Neural cell (in vitro differentiated cells): Measurements from ENCODE around the gene CHCHD5. TPM values are rescaled to one million over a fixed set of nuclear protein-coding genes. Genes with fewer than 3 reads are reported as not detected.

ENCODE experiments used
- H2AFZ ChIP-seq: fragments of 200-600, 300-800 bp; sonication (generic), shearing (Covaris generic); 2 replicates; pipeline ENCODE4 v1.6.0; 2014; ENCODE audit warnings: low read depth, mild to moderate bottlenecking, antibody characterized with exemption, low read length, moderate library complexity
- H3F3A ChIP-seq: fragments of 200-600 bp; shearing (Covaris generic); 2 replicates; pipeline ENCODE4 v1.6.1; 2016; ENCODE audit warnings: mild to moderate bottlenecking, moderate library complexity, mixed read lengths, antibody characterized with exemption, low read length; ENCODE audit not compliant: insufficient read depth, poor library complexity, severe bottlenecking
- H3K27ac ChIP-seq: fragments of 200-600, 300-800 bp; sonication (generic), shearing (Covaris generic); 2 replicates; pipeline ENCODE4 v1.5.1; 2014; ENCODE audit warnings: mild to moderate bottlenecking, low read length, moderate library complexity
- H3K27me3 ChIP-seq: fragments of 300-800, 200-600 bp; sonication (generic), shearing (Covaris generic); 2 replicates; pipeline ENCODE4 v1.6.0; 2014; ENCODE audit warnings: mild to moderate bottlenecking, low read depth, low read length, moderate library complexity; ENCODE audit not compliant: insufficient read depth
- H3K36me3 ChIP-seq: fragments of 300-800, 200-600 bp; sonication (generic), shearing (Covaris generic); 2 replicates; pipeline ENCODE4 v1.5.1; 2014; ENCODE audit warnings: mild to moderate bottlenecking, antibody characterized with exemption, low read length, moderate library complexity; ENCODE audit not compliant: insufficient read depth
- H3K4me2 ChIP-seq: fragments of 300-800, 200-600 bp; sonication (generic), shearing (Covaris generic); 2 replicates; pipeline ENCODE4 v1.6.0; 2014; ENCODE audit warnings: mild to moderate bottlenecking, low read length
- H3K4me3 ChIP-seq: fragments of 300-800, 200-600 bp; sonication (generic), shearing (Covaris generic); 2 replicates; pipeline ENCODE4 v1.5.1; 2014; ENCODE audit warnings: mild to moderate bottlenecking, low read length, moderate library complexity
- H3K79me2 ChIP-seq: fragments of 200-600 bp; shearing (Covaris generic); replicated peaks from 2 replicates; pipeline ENCODE4 v1.6.0; 2014; ENCODE audit warnings: mild to moderate bottlenecking, low read length, moderate library complexity; ENCODE audit not compliant: insufficient read depth
- H3K9ac ChIP-seq: fragments of 300-800, 200-600 bp; sonication (generic), shearing (Covaris generic); 2 replicates; pipeline ENCODE4 v1.6.1; 2016; ENCODE audit warnings: mild to moderate bottlenecking, low read length, mixed read lengths
- H3K9me2 ChIP-seq: fragments of 200-600 bp; shearing (Covaris generic); 2 replicates; pipeline ENCODE4 v1.6.1; 2016; ENCODE audit warnings: mild to moderate bottlenecking, low read length, mixed read lengths; ENCODE audit not compliant: insufficient read depth
- H3K9me3 ChIP-seq: fragments of 200-600, 300-800 bp; sonication (generic), shearing (Covaris generic); 2 replicates; pipeline ENCODE4 v1.6.1; 2016; ENCODE audit warnings: mild to moderate bottlenecking, mixed run types, low read length, moderate library complexity, mixed read lengths
- H4K20me1 ChIP-seq: fragments of 200-600 bp; shearing (Covaris generic); 2 replicates; pipeline ENCODE4 v1.6.1; 2016; ENCODE audit warnings: mild to moderate bottlenecking, mixed run types; ENCODE audit not compliant: insufficient read depth
- EP300 ChIP-seq: fragments of 450-650 bp; conservative IDR thresholded peaks from 2 replicates; pipeline ENCODE4 v1.6.1; 2014; ENCODE audit warnings: antibody characterized with exemption, mild to moderate bottlenecking, moderate library complexity; ENCODE audit not compliant: poor library complexity, severe bottlenecking
- EZH2 ChIP-seq: fragments of 200-600, 300-800 bp; shearing (Covaris generic), sonication (generic); IDR thresholded peaks from 2 replicates; pipeline ENCODE4 v1.6.1; 2014; ENCODE audit warnings: antibody characterized with exemption, low read length, borderline replicate concordance, mild to moderate bottlenecking; ENCODE audit not compliant: insufficient read depth, poor library complexity, severe bottlenecking
- MXI1 ChIP-seq: fragments of 450-650 bp; conservative IDR thresholded peaks from 2 replicates; pipeline ENCODE4 v1.6.1; 2014; ENCODE audit warnings: antibody characterized with exemption, mild to moderate bottlenecking; ENCODE audit not compliant: poor library complexity, severe bottlenecking
- POLR2AphosphoS5 ChIP-seq: IDR thresholded peaks from 2 replicates; pipeline ENCODE4 v1.6.1; 2012
- RAD21 ChIP-seq: fragments of 450-650 bp; conservative IDR thresholded peaks from 2 replicates; pipeline ENCODE4 v1.6.1; 2014; ENCODE audit warnings: antibody characterized with exemption, mild to moderate bottlenecking, moderate library complexity
- SMC3 ChIP-seq: fragments of 450-650 bp; conservative IDR thresholded peaks from 2 replicates; pipeline ENCODE4 v1.6.1; 2014; ENCODE audit warnings: antibody characterized with exemption, mild to moderate bottlenecking, moderate library complexity; ENCODE audit not compliant: poor library complexity
- TAF1 ChIP-seq: IDR thresholded peaks from 2 replicates; pipeline ENCODE4 v1.6.1; 2012; ENCODE audit warnings: low read depth
- polyA plus RNA-seq: library from polyadenylated mRNA; depleted of rRNA; stranded (reverse); fragments of >200 nt; gene quantifications from 2 replicates; pipeline ENCODE4 v1.2.3, GENCODE V29; 2014
- TF ChIP-seq, protein P1 (sequence below): fragments of 450-650 bp; IDR thresholded peaks from 2 replicates; pipeline ENCODE4 v1.5.1; 2014; ENCODE audit warnings: antibody characterized with exemption, mild to moderate bottlenecking, moderate library complexity; ENCODE audit not compliant: poor library complexity, severe bottlenecking
- TF ChIP-seq, protein P2 (sequence below): IDR thresholded peaks from 2 replicates; pipeline ENCODE4 v1.6.1; 2012; ENCODE audit warnings: borderline replicate concordance

CHCHD5 gene
- polyA plus RNA-seq, 1 donor from 2014 or later = 41.1 TPM

DNA sequence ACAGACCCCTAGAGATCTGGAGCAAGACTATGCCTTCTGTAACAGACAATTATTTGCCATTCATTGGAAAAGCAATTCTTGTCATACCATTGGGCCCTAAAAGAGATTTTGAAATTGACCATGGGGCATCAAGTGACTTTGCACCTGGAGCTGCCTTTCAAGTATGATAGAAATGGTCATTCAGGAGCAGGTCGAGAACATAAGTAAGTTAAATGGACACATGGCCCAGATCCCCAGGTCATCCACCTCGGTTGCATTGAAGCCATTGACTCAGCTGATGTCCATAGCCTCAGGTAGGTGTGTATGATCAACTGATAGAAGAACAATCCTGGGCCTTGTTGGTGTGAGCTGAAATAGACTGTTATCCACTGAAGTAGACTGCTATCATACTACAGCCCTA, 19.3 kb downstream of the CHCHD5 start:
- no peak overlapping the region for H3K27ac ChIP-seq

DNA sequence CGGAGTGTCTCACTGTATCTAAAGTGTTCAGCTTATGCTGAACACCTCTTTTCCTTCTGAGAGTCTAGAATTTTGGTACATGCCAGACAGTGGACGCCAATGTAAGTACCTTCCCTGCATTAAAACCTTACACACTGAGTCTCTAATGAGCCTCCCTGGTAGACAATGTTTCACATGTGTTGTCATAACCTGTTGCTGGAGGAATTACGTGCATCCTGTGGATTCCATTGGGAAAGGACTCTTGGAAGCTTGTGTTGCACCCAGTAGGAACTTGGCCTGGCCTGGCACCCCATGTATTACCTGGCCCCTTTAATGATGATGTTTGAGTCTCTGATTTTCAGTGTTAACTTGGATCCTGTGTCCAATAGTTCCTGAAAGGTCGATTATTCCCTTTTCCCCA, 20.5 kb downstream of the CHCHD5 start:
- Histone ChIP-seq H3K79me2 (no peaks in the 10 kb centered on the region), H3K4me3 (no peak overlapping the region), H2AFZ (no peak overlapping the region), H3K9me2 (no peaks in the 10 kb centered on the region), H4K20me1 (no peaks in the 10 kb centered on the region), H3K4me2 (no peak overlapping the region), H3K27me3 (no peaks in the 10 kb centered on the region), H3F3A (no peaks in the 10 kb centered on the region), H3K36me3 (no peaks in the 10 kb centered on the region), H3K27ac (no peak overlapping the region), H3K9me3 (no peaks in the 10 kb centered on the region), H3K9ac (no peak overlapping the region)
- no peak for TF ChIP-seq EZH2
- TF ChIP-seq, protein P1, sequence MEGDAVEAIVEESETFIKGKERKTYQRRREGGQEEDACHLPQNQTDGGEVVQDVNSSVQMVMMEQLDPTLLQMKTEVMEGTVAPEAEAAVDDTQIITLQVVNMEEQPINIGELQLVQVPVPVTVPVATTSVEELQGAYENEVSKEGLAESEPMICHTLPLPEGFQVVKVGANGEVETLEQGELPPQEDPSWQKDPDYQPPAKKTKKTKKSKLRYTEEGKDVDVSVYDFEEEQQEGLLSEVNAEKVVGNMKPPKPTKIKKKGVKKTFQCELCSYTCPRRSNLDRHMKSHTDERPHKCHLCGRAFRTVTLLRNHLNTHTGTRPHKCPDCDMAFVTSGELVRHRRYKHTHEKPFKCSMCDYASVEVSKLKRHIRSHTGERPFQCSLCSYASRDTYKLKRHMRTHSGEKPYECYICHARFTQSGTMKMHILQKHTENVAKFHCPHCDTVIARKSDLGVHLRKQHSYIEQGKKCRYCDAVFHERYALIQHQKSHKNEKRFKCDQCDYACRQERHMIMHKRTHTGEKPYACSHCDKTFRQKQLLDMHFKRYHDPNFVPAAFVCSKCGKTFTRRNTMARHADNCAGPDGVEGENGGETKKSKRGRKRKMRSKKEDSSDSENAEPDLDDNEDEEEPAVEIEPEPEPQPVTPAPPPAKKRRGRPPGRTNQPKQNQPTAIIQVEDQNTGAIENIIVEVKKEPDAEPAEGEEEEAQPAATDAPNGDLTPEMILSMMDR = no peak
- TF ChIP-seq POLR2AphosphoS5 = no peak
- no peak for TF ChIP-seq EP300
- TF ChIP-seq MXI1 = no peak
- no peak for TF ChIP-seq RAD21
- TF ChIP-seq SMC3 = no peak
- TF ChIP-seq TAF1 = no peak
- TF ChIP-seq, protein P2, sequence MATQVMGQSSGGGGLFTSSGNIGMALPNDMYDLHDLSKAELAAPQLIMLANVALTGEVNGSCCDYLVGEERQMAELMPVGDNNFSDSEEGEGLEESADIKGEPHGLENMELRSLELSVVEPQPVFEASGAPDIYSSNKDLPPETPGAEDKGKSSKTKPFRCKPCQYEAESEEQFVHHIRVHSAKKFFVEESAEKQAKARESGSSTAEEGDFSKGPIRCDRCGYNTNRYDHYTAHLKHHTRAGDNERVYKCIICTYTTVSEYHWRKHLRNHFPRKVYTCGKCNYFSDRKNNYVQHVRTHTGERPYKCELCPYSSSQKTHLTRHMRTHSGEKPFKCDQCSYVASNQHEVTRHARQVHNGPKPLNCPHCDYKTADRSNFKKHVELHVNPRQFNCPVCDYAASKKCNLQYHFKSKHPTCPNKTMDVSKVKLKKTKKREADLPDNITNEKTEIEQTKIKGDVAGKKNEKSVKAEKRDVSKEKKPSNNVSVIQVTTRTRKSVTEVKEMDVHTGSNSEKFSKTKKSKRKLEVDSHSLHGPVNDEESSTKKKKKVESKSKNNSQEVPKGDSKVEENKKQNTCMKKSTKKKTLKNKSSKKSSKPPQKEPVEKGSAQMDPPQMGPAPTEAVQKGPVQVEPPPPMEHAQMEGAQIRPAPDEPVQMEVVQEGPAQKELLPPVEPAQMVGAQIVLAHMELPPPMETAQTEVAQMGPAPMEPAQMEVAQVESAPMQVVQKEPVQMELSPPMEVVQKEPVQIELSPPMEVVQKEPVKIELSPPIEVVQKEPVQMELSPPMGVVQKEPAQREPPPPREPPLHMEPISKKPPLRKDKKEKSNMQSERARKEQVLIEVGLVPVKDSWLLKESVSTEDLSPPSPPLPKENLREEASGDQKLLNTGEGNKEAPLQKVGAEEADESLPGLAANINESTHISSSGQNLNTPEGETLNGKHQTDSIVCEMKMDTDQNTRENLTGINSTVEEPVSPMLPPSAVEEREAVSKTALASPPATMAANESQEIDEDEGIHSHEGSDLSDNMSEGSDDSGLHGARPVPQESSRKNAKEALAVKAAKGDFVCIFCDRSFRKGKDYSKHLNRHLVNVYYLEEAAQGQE = no peak

More for the DNA sequence above, 19.3 kb downstream of the CHCHD5 start:
- H3K9me3 ChIP-seq = no peaks in the 10 kb centered on the region
- no peak overlapping the region for H3K4me2 ChIP-seq
- no peaks in the 10 kb centered on the region for H4K20me1 ChIP-seq
- no peak for TF ChIP-seq POLR2AphosphoS5
- TF ChIP-seq, protein P2 = no peak
- no peaks in the 10 kb centered on the region for H3K79me2 ChIP-seq
- no peak overlapping the region for H2AFZ ChIP-seq
- H3F3A ChIP-seq = no peaks in the 10 kb centered on the region
- no peaks in the 10 kb centered on the region for H3K36me3 ChIP-seq
- H3K9me2 ChIP-seq = no peaks in the 10 kb centered on the region
- H3K9ac ChIP-seq = no peak overlapping the region
- H3K4me3 ChIP-seq = no peak overlapping the region
- no peaks in the 10 kb centered on the region for H3K27me3 ChIP-seq
